WERI-Rb-1 (cell line): Measurements from ENCODE around the gene PEF1.

Source experiments
- DNase-seq: peaks from one replicate; pipeline ENCODE4 v3.0.0-alpha.2; 2020
- H3K27ac ChIP-seq: fragments of 250-450 bp; sonication (Bioruptor Pico); 2 replicates; pipeline ENCODE4 v1.5.1; 2020; ENCODE audit warnings: mild to moderate bottlenecking, moderate library complexity
- H3K27me3 ChIP-seq: fragments of 250-450 bp; sonication (Bioruptor Pico); 2 replicates; pipeline ENCODE4 v1.5.1; 2021; ENCODE audit warnings: mild to moderate bottlenecking, low read depth, moderate library complexity; ENCODE audit not compliant: insufficient read depth, severe bottlenecking
- H3K36me3 ChIP-seq: fragments of 250-450 bp; sonication (Bioruptor Pico); 2 replicates; pipeline ENCODE4 v1.5.1; 2020; ENCODE audit warnings: mild to moderate bottlenecking, moderate library complexity
- H3K4me3 ChIP-seq: 2 replicates; pipeline ENCODE4 v1.5.1; 2011; ENCODE audit warnings: low read depth, mild to moderate bottlenecking, control low read depth, low read length
- H3K9me3 ChIP-seq: fragments of 250-450 bp; sonication (Bioruptor Pico); 2 replicates; pipeline ENCODE4 v1.5.1; 2021; ENCODE audit warnings: mild to moderate bottlenecking, moderate library complexity; ENCODE audit not compliant: severe bottlenecking
- TF ChIP-seq, protein P1 (sequence below): IDR thresholded peaks from 2 replicates; pipeline ENCODE4 v1.5.1; 2011; ENCODE audit warnings: low read depth, mild to moderate bottlenecking, control low read depth, inconsistent platforms, low read length

The PEF1 gene

DNA sequence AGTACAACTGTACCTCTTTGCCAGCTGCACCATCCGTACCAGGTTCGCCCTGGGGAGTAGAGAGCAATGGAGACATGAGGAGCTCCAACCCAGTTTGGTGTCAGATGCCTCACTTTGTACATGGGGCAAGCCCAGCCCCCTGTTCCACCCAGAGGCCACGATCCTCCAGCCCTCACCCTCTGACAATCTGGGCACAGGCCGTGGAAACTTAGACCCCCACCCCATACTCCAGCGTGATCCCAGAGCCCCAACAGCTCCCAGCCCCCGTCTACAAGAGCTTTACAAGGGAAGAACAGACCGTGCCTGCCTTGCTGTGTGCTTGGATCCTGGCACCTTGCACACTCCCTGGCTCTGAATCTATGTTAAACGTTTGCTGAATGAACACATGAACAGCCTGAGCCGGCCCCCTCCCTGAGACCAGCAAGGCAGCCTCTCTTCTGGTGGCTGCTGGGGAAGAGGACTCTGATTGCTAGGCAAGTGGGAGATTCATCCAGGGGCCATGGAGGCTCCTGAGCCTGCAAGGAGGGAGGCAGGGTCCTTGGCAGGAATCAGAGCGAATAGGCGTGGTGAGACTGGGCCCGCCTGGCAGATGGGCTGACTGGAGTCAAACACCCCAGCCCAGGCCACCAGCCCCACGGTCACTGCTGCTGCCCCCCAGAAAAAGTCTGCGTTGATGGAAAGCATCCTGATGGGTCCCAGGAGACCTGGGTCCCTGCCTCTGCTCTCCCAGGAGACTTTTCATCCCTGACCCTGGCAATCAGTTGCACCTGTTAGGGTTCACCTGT lies 12.5 kb upstream of the PEF1 start:
- Histone ChIP-seq H3K27me3 (no peaks in the 10 kb centered on the region), H3K27ac (no peak overlapping the region), H3K36me3 (peaks cover 16% of the 10 kb centered on the region), H3K9me3 (no peaks in the 10 kb centered on the region), H3K4me3 (no peak overlapping the region)
- no peak for DNase-seq
- TF ChIP-seq, protein P1, sequence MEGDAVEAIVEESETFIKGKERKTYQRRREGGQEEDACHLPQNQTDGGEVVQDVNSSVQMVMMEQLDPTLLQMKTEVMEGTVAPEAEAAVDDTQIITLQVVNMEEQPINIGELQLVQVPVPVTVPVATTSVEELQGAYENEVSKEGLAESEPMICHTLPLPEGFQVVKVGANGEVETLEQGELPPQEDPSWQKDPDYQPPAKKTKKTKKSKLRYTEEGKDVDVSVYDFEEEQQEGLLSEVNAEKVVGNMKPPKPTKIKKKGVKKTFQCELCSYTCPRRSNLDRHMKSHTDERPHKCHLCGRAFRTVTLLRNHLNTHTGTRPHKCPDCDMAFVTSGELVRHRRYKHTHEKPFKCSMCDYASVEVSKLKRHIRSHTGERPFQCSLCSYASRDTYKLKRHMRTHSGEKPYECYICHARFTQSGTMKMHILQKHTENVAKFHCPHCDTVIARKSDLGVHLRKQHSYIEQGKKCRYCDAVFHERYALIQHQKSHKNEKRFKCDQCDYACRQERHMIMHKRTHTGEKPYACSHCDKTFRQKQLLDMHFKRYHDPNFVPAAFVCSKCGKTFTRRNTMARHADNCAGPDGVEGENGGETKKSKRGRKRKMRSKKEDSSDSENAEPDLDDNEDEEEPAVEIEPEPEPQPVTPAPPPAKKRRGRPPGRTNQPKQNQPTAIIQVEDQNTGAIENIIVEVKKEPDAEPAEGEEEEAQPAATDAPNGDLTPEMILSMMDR = no peak

DNA sequence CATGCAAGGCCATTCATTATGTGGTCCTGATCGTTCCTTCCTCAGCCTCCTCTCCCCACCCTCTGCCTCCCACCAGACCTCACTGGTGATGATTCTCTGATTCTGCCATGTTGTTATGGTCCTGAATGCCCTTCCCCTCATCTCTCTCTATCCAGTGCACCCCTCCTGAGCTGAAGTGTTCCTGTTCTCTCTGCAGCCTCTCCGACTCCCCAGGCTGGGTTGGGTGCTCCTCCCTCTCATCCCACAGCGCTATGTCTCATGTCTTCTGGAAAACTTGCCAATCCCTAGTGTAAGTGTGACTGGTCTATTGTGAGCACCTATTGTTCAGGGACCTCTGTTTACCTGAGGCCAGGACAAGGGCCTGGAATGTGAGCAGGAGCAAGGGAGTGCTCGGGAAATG lies 11.1 kb upstream of the PEF1 start:
- peaks cover 12% of the 10 kb centered on the region for H3K36me3 ChIP-seq
- H3K9me3 ChIP-seq = no peaks in the 10 kb centered on the region
- H3K27me3 ChIP-seq = no peaks in the 10 kb centered on the region
- TF ChIP-seq, protein P1 = no peak
- H3K27ac ChIP-seq = no peak overlapping the region
- H3K4me3 ChIP-seq = no peak overlapping the region
- DNase-seq = no peak

DNA sequence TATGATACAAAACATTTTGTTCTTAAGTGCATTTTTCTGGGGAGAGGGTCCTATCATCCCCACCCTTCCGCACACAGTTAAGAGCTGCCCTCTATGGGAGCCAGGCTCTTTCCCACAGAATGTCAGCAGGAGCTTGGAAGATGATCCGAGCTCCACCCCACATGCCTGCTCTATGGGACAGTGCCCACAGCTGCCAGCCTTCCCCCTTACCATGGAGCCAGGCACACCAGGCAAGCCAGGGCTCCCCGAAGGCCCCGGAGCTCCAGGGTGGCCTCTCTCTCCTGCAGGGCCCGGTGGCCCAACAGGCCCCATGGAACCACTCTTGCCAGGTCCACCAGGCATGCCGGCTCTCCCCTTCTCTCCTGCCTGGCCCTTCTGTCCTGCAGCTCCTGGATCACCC lies 10.4 kb upstream of the PEF1 start:
- TF ChIP-seq, protein P1 = no peak
- Histone ChIP-seq H3K27ac (no peak overlapping the region), H3K4me3 (no peak overlapping the region), H3K27me3 (no peaks in the 10 kb centered on the region), H3K36me3 (peaks cover 12% of the 10 kb centered on the region), H3K9me3 (no peaks in the 10 kb centered on the region)
- no peak for DNase-seq

DNA sequence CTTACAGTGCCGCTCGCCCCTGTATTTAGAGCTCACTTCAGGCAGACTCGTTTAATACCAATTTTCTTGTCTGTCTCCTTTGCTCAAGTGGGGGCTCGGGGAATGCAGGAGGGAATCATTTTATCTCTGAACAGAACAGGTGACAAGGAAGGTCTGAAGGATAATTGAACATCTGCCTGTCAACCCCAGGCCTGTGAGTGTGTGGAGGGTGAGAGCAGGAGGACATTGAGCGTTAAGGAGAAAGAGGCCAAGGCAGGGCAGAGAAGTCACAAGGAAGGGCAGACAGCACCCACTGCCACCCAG lies 9.7 kb upstream of the PEF1 start:
- peaks cover 12% of the 10 kb centered on the region for H3K36me3 ChIP-seq
- no peak overlapping the region for H3K27ac ChIP-seq
- no peaks in the 10 kb centered on the region for H3K9me3 ChIP-seq
- TF ChIP-seq, protein P1 = no peak
- no peak for DNase-seq
- no peak overlapping the region for H3K4me3 ChIP-seq
- no peaks in the 10 kb centered on the region for H3K27me3 ChIP-seq

DNA sequence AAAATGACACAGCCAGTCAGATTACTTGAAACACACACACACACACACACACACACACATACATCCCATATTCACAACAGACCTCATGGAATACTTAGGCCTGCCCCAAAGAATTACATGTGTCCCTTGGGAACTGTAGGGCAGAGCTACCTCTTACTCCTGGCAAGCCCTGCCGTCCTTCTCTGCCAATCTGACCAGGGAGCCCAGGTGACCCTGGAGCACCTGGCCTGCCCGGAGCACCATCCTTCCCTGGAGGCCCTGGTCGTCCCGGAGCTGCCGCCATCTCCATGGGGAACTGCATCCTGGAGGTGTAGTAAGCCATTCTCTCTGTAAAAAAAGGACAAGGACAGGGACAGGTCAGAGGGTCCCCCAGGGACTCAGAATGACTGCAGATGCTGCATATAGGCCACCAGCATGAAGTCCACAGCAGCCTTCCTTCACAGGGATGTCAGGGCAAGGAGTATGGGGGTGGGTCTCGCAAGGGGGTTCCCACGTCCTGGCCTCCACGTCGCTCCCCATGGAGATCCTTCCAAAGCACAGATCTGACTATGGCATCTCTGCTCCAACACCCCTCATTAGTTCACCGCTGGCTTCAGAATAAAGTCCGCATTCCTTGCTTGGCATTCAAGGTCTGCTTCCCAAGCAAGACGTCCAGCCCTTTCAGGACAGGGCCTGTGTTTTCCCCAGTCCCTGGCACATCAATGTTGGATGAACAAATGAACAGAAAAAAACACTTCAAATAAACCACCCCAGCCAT lies 9.2 kb upstream of the PEF1 start:
- no peak overlapping the region for H3K27ac ChIP-seq
- TF ChIP-seq, protein P1 = no peak
- no peak overlapping the region for H3K4me3 ChIP-seq
- no peaks in the 10 kb centered on the region for H3K27me3 ChIP-seq
- no peak for DNase-seq
- peaks cover 12% of the 10 kb centered on the region for H3K36me3 ChIP-seq
- H3K9me3 ChIP-seq = no peaks in the 10 kb centered on the region
